ENCODE data around the gene MUC5B. TPM values are rescaled to one million over a fixed set of nuclear protein-coding genes. Genes with fewer than 3 reads are reported as not detected.

The MUC5B gene
- total RNA-seq, 2 donors from 2014 or later: 0.18 to 17.3 TPM

DNA sequence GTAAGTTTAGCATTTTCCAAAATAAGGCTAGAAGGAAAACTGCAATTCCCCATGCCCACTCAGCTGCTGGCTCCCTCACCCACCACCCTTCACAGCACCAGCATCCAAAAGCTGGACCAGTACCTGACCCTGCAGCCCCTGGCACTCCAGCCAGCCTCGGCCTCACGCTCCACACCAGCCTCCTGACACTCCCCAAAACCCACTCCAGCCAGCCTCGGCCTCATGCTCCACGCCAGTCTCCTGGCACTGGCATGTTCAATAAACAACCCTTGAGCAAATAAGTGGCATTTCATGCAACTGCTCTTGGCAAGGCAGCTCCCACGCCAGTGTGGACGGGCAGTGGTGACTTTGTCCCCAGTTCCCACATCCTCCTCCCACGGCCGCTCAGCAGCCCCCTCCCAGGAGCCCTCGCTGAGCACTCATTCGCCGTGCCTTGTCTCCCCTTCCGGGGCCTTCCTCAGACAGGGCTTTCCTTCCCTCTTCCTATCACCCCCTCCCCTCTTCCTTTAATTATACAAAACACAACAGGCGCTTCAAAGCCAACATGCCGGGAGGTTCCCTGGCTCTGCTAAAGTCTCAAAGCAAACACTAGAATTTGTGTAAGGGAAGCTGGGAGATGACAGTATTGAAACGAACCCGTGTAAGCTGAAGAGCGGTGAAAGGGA is 79.7 kb downstream of the MUC5B start:
- 32% methylated on average over 17 of the region's 17 CpGs for WGBS
- no peak for TF ChIP-seq POLR2A (IDR thresholded peaks at IDR 0.05)
- TF ChIP-seq POLR2AphosphoS5 (IDR thresholded peaks at IDR 0.05): peak; percentile 7
- TF ChIP-seq, protein P1, sequence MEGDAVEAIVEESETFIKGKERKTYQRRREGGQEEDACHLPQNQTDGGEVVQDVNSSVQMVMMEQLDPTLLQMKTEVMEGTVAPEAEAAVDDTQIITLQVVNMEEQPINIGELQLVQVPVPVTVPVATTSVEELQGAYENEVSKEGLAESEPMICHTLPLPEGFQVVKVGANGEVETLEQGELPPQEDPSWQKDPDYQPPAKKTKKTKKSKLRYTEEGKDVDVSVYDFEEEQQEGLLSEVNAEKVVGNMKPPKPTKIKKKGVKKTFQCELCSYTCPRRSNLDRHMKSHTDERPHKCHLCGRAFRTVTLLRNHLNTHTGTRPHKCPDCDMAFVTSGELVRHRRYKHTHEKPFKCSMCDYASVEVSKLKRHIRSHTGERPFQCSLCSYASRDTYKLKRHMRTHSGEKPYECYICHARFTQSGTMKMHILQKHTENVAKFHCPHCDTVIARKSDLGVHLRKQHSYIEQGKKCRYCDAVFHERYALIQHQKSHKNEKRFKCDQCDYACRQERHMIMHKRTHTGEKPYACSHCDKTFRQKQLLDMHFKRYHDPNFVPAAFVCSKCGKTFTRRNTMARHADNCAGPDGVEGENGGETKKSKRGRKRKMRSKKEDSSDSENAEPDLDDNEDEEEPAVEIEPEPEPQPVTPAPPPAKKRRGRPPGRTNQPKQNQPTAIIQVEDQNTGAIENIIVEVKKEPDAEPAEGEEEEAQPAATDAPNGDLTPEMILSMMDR (IDR thresholded peaks at IDR 0.05): no peak
- no peak overlapping the region for H3K4me3 ChIP-seq
- peak overlapping the region; percentile 69 for H3K27ac ChIP-seq
- no peaks in the 10 kb centered on the region for H3K9me3 ChIP-seq
- peaks cover 30% of the 10 kb centered on the region for H3K4me1 ChIP-seq (replicated peaks)
- H3K27me3 ChIP-seq (replicated peaks; ENCODE audit: insufficient read depth): no peaks in the 10 kb centered on the region
- DNase-seq (ENCODE audit: low spot score): no peak
- intact Hi-C loops (cut with DNase I): no loop called here
- no peaks in the 10 kb centered on the region for H3K36me3 ChIP-seq

DNA sequence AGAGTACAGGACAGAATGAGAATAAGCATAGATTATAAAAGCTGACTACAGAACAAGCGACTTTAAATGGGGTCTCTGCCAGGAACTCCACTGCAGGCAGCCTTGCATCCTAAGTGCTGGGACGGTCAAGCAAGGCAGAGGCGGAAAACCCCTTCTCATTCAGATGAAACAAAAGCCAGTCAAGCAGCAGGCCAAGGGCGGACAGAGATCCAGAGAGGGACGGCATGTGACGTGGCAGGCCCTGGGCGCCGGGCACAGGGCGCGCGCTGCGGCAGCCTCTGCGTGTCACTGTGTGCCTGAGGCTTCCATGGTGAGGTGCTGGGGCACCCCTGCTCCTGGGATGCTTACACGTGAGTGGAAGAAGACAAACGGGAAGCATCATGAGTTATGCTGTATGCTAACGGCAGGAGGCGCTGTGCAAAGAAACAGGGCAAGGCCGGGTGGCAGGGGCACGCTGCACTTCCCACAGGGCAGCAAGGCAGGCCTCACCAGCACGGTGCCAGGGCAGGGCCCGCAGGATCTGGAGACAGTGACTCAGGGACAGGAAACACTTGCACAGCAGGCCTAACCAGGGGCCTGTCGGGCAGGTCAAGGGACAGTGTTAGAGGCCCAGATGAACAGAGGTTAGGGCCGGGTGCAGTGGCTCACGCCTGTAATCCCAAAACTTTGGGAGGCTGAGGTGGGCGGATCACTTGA is 80.4 kb downstream of the MUC5B start:
- Histone ChIP-seq H3K9me3 (no peaks in the 10 kb centered on the region), H3K4me1 (replicated peaks) (peaks cover 36% of the 10 kb centered on the region), H3K27me3 (replicated peaks; ENCODE audit: insufficient read depth) (no peaks in the 10 kb centered on the region), H3K4me3 (no peak overlapping the region), H3K27ac (peak overlapping the region; percentile 69), H3K36me3 (no peaks in the 10 kb centered on the region)
- intact Hi-C loops (cut with DNase I): no loop called here
- no peak for TF ChIP-seq POLR2AphosphoS5 (IDR thresholded peaks at IDR 0.05)
- TF ChIP-seq, protein P1 (IDR thresholded peaks at IDR 0.05): peak in 1 of 4 experiments; percentile 31
- no peak for TF ChIP-seq POLR2A (IDR thresholded peaks at IDR 0.05)
- no peak for DNase-seq (ENCODE audit: low spot score)
- 76% methylated on average over 25 of the region's 25 CpGs for WGBS

DNA sequence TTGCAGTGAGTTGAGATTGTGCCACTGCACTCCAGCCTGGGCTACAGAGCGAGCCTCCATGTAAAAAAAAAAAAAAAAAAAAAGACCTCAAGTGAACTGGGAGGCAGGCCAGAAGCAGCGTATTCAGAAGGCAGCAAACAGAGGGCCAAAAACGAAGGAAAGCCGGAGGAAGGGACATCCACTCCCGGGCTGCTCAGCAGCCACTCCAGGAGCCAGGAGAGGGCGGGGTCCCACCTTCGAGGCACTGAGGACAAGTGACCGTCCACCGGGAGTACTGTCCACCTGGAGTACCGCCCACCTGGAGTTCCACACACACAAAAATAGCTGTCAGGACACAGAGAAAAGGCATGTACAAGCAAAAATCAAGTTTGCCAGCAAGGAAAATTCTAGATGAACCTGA is 81.1 kb downstream of the MUC5B start:
- no peaks in the 10 kb centered on the region for H3K36me3 ChIP-seq
- TF ChIP-seq, protein P1 (IDR thresholded peaks at IDR 0.05): no peak
- TF ChIP-seq POLR2A (IDR thresholded peaks at IDR 0.05) (no peak), POLR2AphosphoS5 (IDR thresholded peaks at IDR 0.05) (no peak)
- peak; percentile 58 for DNase-seq (ENCODE audit: low spot score)
- no peaks in the 10 kb centered on the region for H3K27me3 ChIP-seq (replicated peaks; ENCODE audit: insufficient read depth)
- WGBS: 25% methylated on average over 10 of the region's 10 CpGs
- no peaks in the 10 kb centered on the region for H3K9me3 ChIP-seq
- peak overlapping the region; percentile 69 for H3K27ac ChIP-seq
- no peak overlapping the region for H3K4me3 ChIP-seq
- H3K4me1 ChIP-seq (replicated peaks): peaks cover 34% of the 10 kb centered on the region
- intact Hi-C loops (cut with DNase I): no loop called here

DNA sequence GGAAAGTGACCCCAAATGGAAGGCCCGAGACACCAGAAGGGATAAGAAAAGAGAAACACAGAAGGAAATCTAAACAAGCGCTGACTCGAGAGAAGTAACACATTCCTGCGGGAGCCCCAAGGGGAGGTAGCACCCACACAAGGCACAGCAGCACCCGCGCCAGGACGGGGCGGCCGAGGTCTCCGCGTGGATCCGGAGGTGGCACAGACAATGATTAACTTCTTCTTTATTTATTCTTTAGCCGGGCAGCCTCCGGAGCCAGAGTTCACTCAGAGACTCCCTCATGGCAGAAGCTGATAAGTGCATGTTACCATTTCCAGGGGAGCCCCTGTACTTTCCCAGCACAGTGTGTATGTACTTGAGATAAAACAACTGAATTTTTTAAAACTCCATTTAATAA is 81.5 kb downstream of the MUC5B start:
- WGBS: 26% methylated on average over 14 of the region's 14 CpGs
- H3K27ac ChIP-seq: peak overlapping the region; percentile 69
- no peaks in the 10 kb centered on the region for H3K36me3 ChIP-seq
- no peaks in the 10 kb centered on the region for H3K27me3 ChIP-seq (replicated peaks; ENCODE audit: insufficient read depth)
- no peak for DNase-seq (ENCODE audit: low spot score)
- no peaks in the 10 kb centered on the region for H3K9me3 ChIP-seq
- H3K4me1 ChIP-seq (replicated peaks): peaks cover 34% of the 10 kb centered on the region
- TF ChIP-seq POLR2A (IDR thresholded peaks at IDR 0.05) (no peak), POLR2AphosphoS5 (IDR thresholded peaks at IDR 0.05) (no peak)
- TF ChIP-seq, protein P1 (IDR thresholded peaks at IDR 0.05): no peak
- H3K4me3 ChIP-seq: no peak overlapping the region
- intact Hi-C loops (cut with DNase I): no loop called here

Data from prostate gland (tissue), 2 donors.